Mesenchymal stem cell (in vitro differentiated cells and primary cell): ENCODE results near the gene LTO1.

ENCODE experiments used
- DNase-seq: peaks from one replicate; pipeline ENCODE4 v3.0.0-alpha.2; 2013
- H2AFZ ChIP-seq: one replicate; pipeline ENCODE4 v1.6.1; 2013; ENCODE audit warnings: low read depth, mild to moderate bottlenecking, control low read depth, inconsistent platforms, low read length, moderate library complexity
- H2AK5ac ChIP-seq: 2 replicates; pipeline ENCODE4 v1.6.1; 2013; ENCODE audit warnings: low read length, moderate library complexity, mild to moderate bottlenecking, inconsistent platforms; ENCODE audit not compliant: severe bottlenecking
- H2BK120ac ChIP-seq: one replicate; pipeline ENCODE4 v1.6.1; 2013; ENCODE audit warnings: low read depth, mild to moderate bottlenecking, inconsistent platforms, low read length, moderate library complexity
- H2BK12ac ChIP-seq, 2 experiments: one replicate each; pipeline ENCODE4 v1.6.1; 2013; ENCODE audit warnings: inconsistent platforms in 2 of 2, low read length in 2 of 2, mild to moderate bottlenecking in 2 of 2, moderate library complexity in 2 of 2, control low read depth in 1 of 2
- H2BK15ac ChIP-seq: one replicate; pipeline ENCODE4 v1.6.1; 2013; ENCODE audit warnings: mild to moderate bottlenecking, low read depth, inconsistent platforms; ENCODE audit not compliant: poor library complexity, severe bottlenecking
- H2BK5ac ChIP-seq: 2 replicates; pipeline ENCODE4 v1.6.1; 2013; ENCODE audit warnings: low read depth, mild to moderate bottlenecking, low read length, control low read depth, inconsistent platforms; ENCODE audit not compliant: poor library complexity, severe bottlenecking
- H3K14ac ChIP-seq, 2 experiments: one replicate each; pipeline ENCODE4 v1.6.1; 2013; ENCODE audit warnings: inconsistent platforms in 2 of 2, low read length in 2 of 2, control low read depth in 1 of 2, mild to moderate bottlenecking in 1 of 2, moderate library complexity in 1 of 2
- H3K18ac ChIP-seq, 2 experiments: one replicate each; pipeline ENCODE4 v1.6.1; 2013; ENCODE audit warnings: inconsistent platforms in 2 of 2, low read length in 2 of 2, control low read depth in 1 of 2, low read depth in 1 of 2, mild to moderate bottlenecking in 1 of 2
- H3K23ac ChIP-seq, 2 experiments: one replicate each; pipeline ENCODE4 v1.6.1; 2013; ENCODE audit warnings: inconsistent platforms in 2 of 2, low read length in 2 of 2, mild to moderate bottlenecking in 2 of 2, moderate library complexity in 2 of 2, control low read depth in 1 of 2
- H3K27ac ChIP-seq: 2 replicates; pipeline ENCODE4 v1.5.1; 2013; ENCODE audit warnings: mild to moderate bottlenecking, moderate library complexity, low read length, control low read depth, inconsistent platforms; ENCODE audit not compliant: poor library complexity, severe bottlenecking
- H3K27me3 ChIP-seq, 2 experiments: 2 replicates each; pipeline versions ENCODE4 v1.6.1 to v1.7.0; 2013; ENCODE audit warnings: low read length in 2 of 2, mild to moderate bottlenecking in 2 of 2, moderate library complexity in 2 of 2, control low read depth in 1 of 2, inconsistent platforms in 1 of 2; ENCODE audit not compliant: control insufficient read depth in 1 of 2, insufficient read depth in 1 of 2
- H3K36me3 ChIP-seq, 2 experiments: 2 replicates each; pipeline versions ENCODE4 v1.6.1 to v1.7.0; 2013; ENCODE audit warnings: low read length in 2 of 2, control low read depth in 1 of 2, inconsistent platforms in 1 of 2, low read depth in 1 of 2, mild to moderate bottlenecking in 1 of 2; ENCODE audit not compliant: insufficient read depth in 2 of 2, control insufficient read depth in 1 of 2
- H3K4ac ChIP-seq, 2 experiments: one replicate each; pipeline ENCODE4 v1.6.1; 2013; ENCODE audit warnings: inconsistent platforms in 2 of 2, low read length in 2 of 2, mild to moderate bottlenecking in 2 of 2, moderate library complexity in 2 of 2, control low read depth in 1 of 2, low read depth in 1 of 2
- H3K4me1 ChIP-seq: 2 replicates; pipeline ENCODE4 v1.6.1; 2013; ENCODE audit warnings: low read depth, low read length, control low read depth; ENCODE audit not compliant: control insufficient read depth, insufficient read depth
- H3K4me2 ChIP-seq: 2 replicates; pipeline ENCODE4 v1.6.1; 2013; ENCODE audit warnings: low read length, mild to moderate bottlenecking, inconsistent platforms; ENCODE audit not compliant: poor library complexity, severe bottlenecking
- H3K4me3 ChIP-seq, 2 experiments: 2 replicates each; pipeline versions ENCODE4 v1.5.1 to v1.7.0; 2013; ENCODE audit warnings: low read length in 2 of 2, mild to moderate bottlenecking in 2 of 2, control low read depth in 1 of 2, low read depth in 1 of 2; ENCODE audit not compliant: insufficient read depth in 1 of 2
- H3K79me1 ChIP-seq: replicated peaks from 2 replicates; pipeline ENCODE4 v1.6.1; 2013; ENCODE audit warnings: mild to moderate bottlenecking, control low read depth, low read length, inconsistent platforms; ENCODE audit not compliant: poor library complexity, severe bottlenecking
- H3K9ac ChIP-seq: 2 replicates; pipeline ENCODE4 v1.7.0; 2013; ENCODE audit warnings: mild to moderate bottlenecking, low read length, moderate library complexity
- H3K9me3 ChIP-seq: 2 replicates; pipeline ENCODE4 v1.7.0; 2013; ENCODE audit warnings: mild to moderate bottlenecking, low read length; ENCODE audit not compliant: control insufficient read depth
- H4K8ac ChIP-seq: one replicate; pipeline ENCODE4 v1.6.1; 2013; ENCODE audit warnings: inconsistent platforms, mild to moderate bottlenecking, low read length, moderate library complexity
- H4K91ac ChIP-seq: one replicate; pipeline ENCODE4 v1.6.1; 2013; ENCODE audit warnings: mild to moderate bottlenecking, low read length, inconsistent platforms
- WGBS: methylation state at CpG from one replicate; pipeline ENCODE4 v1.1.7; 2013; ENCODE audit warnings: mixed read lengths; 5-methylcytosine and 5-hydroxymethylcytosine counted together

Gene LTO1

DNA sequence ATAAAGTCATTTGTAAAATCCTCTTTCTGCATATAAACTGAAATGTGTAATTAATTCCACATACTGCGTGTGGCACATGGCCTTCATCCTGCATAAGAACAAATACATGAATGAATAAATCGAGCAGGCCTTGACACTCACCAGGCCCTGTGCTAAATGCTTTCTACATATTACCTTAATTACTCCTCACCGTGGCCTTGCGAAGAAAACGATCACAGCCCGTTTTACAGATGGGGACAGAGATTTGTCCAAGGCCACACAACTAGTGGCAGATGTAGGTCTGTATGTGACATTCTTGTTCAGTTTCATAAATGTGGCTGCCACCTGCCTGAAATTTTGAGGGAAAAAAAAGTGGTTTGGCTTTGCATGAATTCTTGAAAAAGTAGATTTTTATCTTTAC, 40.0 kb downstream of the LTO1 start:
- H2BK12ac ChIP-seq = no peak overlapping the region

DNA sequence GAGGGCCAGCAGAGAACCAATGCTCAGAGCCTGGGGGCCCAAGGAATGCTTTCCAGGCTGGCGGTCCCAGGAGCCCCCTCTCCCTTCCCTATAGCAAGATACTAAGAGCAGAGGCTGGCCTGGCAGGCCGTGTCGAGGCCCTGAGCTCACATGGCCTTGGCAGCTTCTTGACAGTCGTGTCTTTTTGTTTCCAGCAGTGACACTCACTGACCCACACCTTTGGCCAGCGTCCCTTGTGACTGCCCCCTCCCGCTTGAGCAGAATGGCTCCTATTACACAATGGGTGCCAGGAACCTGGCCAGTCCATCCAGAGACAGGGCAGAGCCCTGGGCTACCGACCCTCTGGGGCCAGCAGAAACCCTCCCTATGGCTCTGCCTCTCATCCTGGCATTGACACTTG, 40.6 kb downstream of the LTO1 start:
- Histone ChIP-seq H2AK5ac (no peak overlapping the region), H3K14ac (no peak overlapping the region), H4K91ac (no peak overlapping the region), H3K4me1 (peaks cover 27% of the 10 kb centered on the region), H2BK5ac (no peak overlapping the region), H3K79me1 (peaks cover 3% of the 10 kb centered on the region), H2BK120ac (no peak overlapping the region), H3K4ac (no peak overlapping the region), H3K36me3 (no peaks in the 10 kb centered on the region), H2BK15ac (no peak overlapping the region), H3K9me3 (peaks cover 6% of the 10 kb centered on the region), H2BK12ac (peak overlapping the region; percentile 38 to 88), H3K4me3 (no peak overlapping the region), H3K23ac (no peak overlapping the region), H4K8ac (no peak overlapping the region), H3K18ac (peak overlapping the region in 1 of 2 experiments; percentile 5), H3K4me2 (no peak overlapping the region), H3K27ac (no peak overlapping the region), H3K27me3 (peaks cover 0 to 10% of the 10 kb centered on the region in 2 experiments), H2AFZ (no peak overlapping the region), H3K9ac (no peak overlapping the region)
- 91% methylated on average over 7 of the region's 7 CpGs for WGBS
- DNase-seq = no peak

More for the DNA sequence above, 40.0 kb downstream of the LTO1 start:
- no peak overlapping the region for H3K4ac ChIP-seq
- H3K36me3 ChIP-seq = no peaks in the 10 kb centered on the region
- H3K18ac ChIP-seq = no peak overlapping the region
- no peak overlapping the region for H3K27ac ChIP-seq
- H2BK15ac ChIP-seq = no peak overlapping the region
- 75% methylated on average over 6 of the region's 6 CpGs for WGBS
- no peak overlapping the region for H3K9ac ChIP-seq
- no peak overlapping the region for H3K14ac ChIP-seq
- peaks cover 28% of the 10 kb centered on the region for H3K4me1 ChIP-seq
- H2BK120ac ChIP-seq = no peak overlapping the region
- no peak overlapping the region for H3K23ac ChIP-seq
- H3K4me2 ChIP-seq = no peak overlapping the region
- H3K79me1 ChIP-seq = peaks cover 3% of the 10 kb centered on the region
- no peak overlapping the region for H3K4me3 ChIP-seq
- no peak for DNase-seq
- H4K8ac ChIP-seq = no peak overlapping the region
- H4K91ac ChIP-seq = no peak overlapping the region
- no peak overlapping the region for H2AFZ ChIP-seq
- H2AK5ac ChIP-seq = no peak overlapping the region
- H3K9me3 ChIP-seq = peaks cover 2% of the 10 kb centered on the region
- peaks cover 0 to 10% of the 10 kb centered on the region in 2 experiments for H3K27me3 ChIP-seq
- no peak overlapping the region for H2BK5ac ChIP-seq

DNA sequence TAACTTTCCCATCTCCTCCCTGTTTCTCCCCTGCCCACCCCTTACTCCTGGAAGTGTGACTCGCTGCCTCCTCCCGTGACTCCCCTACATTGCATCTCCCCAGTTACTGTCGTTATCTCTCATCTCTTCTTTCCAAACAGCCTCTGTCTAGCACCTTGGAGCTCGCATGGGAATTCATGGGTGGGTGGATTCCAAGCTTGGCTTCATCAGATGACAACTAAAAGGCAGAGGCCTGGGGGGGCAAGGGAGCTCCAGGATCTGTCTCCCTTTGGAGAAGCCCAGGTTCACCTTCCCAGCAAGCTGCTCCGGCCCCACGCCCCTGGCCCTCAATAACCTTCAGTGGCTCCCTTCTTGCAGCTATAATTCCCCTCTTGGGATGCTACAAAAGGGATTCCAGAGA, 41.1 kb downstream of the LTO1 start:
- no peak overlapping the region for H3K27ac ChIP-seq
- no peak overlapping the region for H4K8ac ChIP-seq
- peaks cover 3% of the 10 kb centered on the region for H3K79me1 ChIP-seq
- no peak overlapping the region for H3K4ac ChIP-seq
- peaks cover 9% of the 10 kb centered on the region for H3K9me3 ChIP-seq
- no peak overlapping the region for H3K4me3 ChIP-seq
- H3K9ac ChIP-seq = no peak overlapping the region
- no peak overlapping the region for H2BK15ac ChIP-seq
- no peak overlapping the region for H4K91ac ChIP-seq
- no peak overlapping the region for H3K14ac ChIP-seq
- no peak overlapping the region for H2BK5ac ChIP-seq
- DNase-seq = no peak
- no peak overlapping the region for H3K18ac ChIP-seq
- H3K4me2 ChIP-seq = no peak overlapping the region
- peaks cover 27% of the 10 kb centered on the region for H3K4me1 ChIP-seq
- no peak overlapping the region for H2BK120ac ChIP-seq
- H3K27me3 ChIP-seq = peaks cover 0 to 10% of the 10 kb centered on the region in 2 experiments
- H2AK5ac ChIP-seq = no peak overlapping the region
- H2AFZ ChIP-seq = no peak overlapping the region
- peak overlapping the region in 1 of 2 experiments; percentile 24 for H3K23ac ChIP-seq
- no peak overlapping the region for H2BK12ac ChIP-seq
- 87% methylated on average over 4 of the region's 6 CpGs for WGBS
- no peaks in the 10 kb centered on the region for H3K36me3 ChIP-seq

DNA sequence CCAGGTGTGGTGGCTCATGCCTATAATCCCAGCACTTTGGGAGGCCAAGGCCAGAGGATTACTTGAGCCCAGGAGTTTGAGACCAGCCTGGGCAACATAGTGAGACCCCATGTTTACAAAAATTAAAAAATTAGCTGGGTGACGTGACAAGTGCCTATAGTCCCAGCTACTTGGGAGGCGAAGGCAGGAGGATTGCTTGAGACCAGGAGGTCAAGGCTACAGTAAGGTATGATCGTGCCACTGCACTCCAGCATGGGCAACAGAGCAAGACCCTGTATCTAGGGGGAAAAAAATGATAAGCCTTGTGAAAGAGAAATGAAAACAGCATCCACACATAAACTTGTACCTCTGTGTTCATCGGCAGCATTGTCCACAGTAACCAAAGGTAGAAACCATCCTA, 42.3 kb downstream of the LTO1 start:
- no peak overlapping the region for H4K8ac ChIP-seq

More for the DNA sequence above, 42.3 kb downstream of the LTO1 start:
- Histone ChIP-seq H3K79me1 (peaks cover under 1% of the 10 kb centered on the region), H3K23ac (no peak overlapping the region), H3K27me3 (peaks cover 0 to 10% of the 10 kb centered on the region in 2 experiments), H3K4ac (no peak overlapping the region), H2BK120ac (no peak overlapping the region), H3K9me3 (peaks cover 10% of the 10 kb centered on the region), H2BK12ac (no peak overlapping the region), H3K4me1 (peaks cover 22% of the 10 kb centered on the region), H3K4me2 (no peak overlapping the region), H3K9ac (no peak overlapping the region), H3K18ac (no peak overlapping the region), H2AFZ (no peak overlapping the region), H3K4me3 (no peak overlapping the region), H3K14ac (no peak overlapping the region), H2BK5ac (no peak overlapping the region), H2BK15ac (no peak overlapping the region), H2AK5ac (no peak overlapping the region), H4K91ac (no peak overlapping the region), H3K27ac (no peak overlapping the region), H3K36me3 (no peaks in the 10 kb centered on the region)
- 99% methylated on average over 4 of the region's 4 CpGs for WGBS
- no peak for DNase-seq
